ENCODE measurements around the gene CYP2S1.
A peak's percentile ranks its signal among the peaks of the same experiment; 100 is the strongest.

CYP2S1 gene

DNA sequence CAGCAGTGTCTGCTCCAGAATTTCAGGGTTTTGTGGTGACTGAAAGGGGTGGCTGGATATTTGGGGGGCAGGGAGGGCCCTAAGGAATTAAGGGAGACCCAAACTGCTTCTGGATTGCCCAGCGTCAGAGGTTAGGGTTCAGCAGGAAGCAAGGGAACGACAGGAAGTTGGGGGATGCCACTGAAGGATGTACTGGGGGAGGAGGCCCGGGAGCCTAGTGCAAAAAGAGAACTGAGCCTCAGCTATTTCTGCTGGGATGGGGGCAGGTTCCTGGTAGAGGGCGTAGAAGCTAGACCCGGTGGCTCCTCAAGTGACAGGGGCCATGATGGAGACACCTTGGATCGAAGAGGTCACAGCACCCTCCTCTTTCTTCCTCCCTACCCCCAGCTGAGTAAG is 1.1 kb downstream of the CYP2S1 start:
- DNase-seq (ENCODE audit: low read depth in 2 of 2) = no peak

DNA sequence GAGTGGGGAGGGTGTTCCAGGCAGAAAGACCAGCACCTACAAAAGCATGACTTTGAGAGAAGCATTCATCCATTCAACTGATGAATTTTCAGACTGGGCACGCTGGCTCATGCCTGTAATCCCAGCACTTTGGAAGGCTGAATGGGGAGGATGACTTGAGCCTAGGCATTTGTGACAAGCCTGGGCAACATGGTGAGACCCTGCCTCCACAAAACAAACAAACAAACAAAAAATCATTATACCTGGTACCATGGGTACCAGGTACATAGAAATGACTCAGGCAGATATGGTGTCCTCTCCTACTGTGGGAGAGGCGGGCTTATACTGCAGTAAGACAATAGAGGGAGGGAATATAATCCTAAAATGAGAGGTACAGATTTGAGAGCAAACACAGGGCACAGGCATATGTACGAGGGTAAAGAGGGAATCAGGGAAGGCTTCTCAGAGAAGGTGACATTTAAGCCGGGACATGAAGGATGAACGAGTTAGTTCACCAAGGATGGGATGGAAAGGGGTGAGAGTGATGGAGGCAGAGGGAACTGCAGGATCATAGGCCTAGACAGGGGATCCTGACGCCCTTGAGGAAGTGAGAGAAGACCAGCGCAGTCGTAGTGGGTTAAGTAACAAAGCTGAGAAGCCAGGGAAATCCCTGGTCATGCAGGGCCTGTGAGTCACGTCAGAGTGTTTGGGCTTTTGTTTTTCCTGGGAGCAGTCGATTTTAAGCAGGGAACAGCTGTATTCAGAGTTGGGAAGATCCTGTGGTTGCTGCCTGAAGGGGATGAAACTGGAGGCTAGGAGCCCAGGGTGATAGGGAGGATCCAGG is 2.9 kb downstream of the CYP2S1 start:
- no peak for DNase-seq (ENCODE audit: low read depth in 2 of 2)

DNA sequence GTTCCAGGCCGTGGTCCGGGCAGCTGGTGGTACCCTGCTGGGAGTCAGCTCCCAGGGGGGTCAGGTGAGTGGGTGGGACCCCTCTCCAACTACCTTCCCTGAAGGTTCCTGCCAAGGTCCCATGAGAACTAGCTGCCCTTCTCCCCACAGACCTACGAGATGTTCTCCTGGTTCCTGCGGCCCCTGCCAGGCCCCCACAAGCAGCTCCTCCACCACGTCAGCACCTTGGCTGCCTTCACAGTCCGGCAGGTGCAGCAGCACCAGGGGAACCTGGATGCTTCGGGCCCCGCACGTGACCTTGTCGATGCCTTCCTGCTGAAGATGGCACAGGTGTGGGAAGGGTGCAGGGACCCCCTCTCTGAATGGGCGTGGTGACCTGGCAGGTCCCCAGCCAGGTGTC is 5.5 kb downstream of the CYP2S1 start:
- no peak for DNase-seq (ENCODE audit: low read depth in 2 of 2)

DNA sequence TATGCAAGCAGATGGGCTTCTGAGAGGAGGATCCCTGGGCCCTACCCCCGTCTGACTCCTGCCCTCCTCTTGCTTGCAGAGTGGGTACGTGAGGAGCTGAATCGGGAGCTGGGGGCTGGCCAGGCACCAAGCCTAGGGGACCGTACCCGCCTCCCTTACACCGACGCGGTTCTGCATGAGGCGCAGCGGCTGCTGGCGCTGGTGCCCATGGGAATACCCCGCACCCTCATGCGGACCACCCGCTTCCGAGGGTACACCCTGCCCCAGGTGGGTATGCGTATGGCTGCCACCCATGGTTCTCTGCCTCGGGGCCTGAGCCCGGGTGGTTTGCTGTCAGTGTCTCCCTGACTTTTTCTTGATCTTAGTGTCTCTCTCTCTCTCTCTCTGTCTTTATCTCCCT is 10.4 kb downstream of the CYP2S1 start:
- DNase-seq (ENCODE audit: low read depth in 2 of 2) = no peak

DNA sequence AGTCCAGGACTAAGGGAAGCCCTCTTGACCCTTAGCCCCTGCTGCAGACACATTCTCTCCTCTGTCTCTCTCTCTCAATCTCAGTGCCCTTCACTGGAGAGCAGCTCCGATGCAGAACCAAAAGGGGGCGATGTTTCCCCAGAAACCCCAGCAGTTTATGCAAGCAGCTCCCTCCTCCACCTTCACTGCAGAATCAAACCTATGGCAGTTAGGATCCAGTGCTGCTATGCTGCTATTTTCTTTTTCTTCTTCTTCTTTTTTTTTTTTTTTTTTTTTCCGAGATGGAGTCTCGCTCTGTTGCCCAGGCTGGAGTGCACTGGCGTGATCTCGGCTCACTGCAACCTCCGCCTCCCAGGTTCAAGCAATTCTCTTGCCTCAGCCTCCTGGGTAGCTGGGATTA is 11.3 kb downstream of the CYP2S1 start:
- peak; percentile 71 to 73 for DNase-seq (ENCODE audit: low read depth in 2 of 2)

DNA sequence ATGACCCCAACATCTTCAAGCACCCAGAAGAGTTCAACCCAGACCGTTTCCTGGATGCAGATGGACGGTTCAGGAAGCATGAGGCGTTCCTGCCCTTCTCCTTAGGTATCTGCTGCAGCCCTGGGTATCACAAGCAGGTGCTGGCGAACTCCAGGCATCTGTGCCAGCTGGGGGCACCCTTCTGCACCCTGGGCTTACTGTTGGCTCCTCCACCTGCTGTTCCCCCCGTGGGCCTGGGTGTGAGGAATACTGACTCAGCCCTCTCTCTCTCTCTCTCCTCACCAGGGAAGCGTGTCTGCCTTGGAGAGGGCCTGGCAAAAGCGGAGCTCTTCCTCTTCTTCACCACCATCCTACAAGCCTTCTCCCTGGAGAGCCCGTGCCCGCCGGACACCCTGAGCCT is 13.0 kb downstream of the CYP2S1 start:
- DNase-seq (ENCODE audit: low read depth in 2 of 2) = no peak

DNA sequence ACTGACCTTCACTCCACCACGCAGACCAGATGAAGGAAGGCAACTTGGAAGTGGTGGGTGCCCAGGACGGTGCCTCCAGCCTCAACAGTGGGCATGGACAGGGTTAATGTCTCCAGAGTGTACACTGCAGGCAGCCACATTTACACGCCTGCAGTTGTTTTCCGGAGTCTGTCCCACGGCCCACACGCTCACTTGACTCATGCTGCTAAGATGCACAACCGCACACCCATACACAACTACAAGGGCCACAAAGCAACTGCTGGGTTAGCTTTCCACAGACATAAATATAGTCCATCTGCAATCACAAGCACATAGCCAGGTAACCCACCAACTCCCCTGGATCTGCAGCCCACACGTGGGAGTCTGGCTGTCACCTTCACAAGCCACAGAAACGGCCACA is 13.4 kb downstream of the CYP2S1 start:
- no peak for DNase-seq (ENCODE audit: low read depth in 2 of 2)

DNA sequence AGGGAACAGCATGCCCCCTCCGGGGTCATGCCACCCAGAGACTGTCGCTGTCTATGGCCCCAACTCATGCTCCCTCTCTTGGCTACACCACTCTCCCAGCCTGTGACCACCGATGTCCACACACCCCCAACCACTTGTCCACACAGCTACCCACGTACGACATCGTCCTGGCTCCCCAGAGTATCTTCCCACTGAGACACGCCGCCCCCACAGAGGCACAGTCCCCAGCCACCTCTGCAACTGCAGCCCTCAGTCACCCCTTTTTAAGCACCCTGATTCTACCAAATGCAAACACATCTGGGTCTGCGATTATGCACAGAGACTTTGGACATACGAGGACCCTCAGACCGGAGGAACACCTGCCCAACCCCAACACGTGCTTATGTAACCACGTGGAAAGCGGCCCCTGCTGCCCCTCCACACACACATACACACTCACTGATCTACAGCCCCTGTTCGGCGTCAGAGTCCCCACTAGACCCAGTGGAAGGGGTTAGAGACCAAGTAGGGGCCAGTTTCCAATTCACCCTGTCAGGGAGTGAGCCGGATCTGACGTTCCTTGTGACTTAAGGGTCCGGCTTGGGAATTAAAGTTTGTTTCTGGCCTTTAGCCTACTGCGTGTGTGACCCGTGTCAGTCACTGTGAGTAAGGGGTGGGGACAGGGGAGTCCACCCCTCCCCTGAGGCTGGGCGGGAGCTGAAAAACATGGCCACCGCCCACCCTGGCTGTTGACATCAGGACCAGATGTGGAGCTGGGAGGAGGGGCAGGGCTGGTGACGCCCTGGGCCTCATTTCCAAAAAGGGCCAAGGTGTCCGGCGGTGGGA is 14.1 kb downstream of the CYP2S1 start:
- DNase-seq (ENCODE audit: low read depth in 2 of 2) = no peak

DNA sequence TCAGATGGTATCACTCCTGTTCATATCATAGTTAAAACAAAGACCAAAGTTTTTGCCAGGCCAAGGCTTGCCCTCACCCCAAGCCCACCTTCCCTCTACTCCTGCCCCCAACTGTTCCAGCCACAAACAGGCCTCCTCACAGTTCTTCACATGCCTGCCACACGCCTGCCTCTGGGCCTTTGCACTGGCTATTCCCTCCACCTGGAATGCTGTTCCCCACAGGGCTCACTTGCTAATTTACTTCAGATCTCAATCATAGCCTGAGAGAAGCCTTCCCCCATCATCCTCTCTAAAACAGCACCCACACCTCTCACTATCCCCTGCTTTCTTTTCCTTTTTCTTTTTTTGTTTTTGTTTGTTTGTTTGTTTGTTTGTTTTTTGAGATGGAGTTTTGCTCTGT is 21.1 kb downstream of the CYP2S1 start:
- no peak for DNase-seq (ENCODE audit: low read depth in 2 of 2)

DNA sequence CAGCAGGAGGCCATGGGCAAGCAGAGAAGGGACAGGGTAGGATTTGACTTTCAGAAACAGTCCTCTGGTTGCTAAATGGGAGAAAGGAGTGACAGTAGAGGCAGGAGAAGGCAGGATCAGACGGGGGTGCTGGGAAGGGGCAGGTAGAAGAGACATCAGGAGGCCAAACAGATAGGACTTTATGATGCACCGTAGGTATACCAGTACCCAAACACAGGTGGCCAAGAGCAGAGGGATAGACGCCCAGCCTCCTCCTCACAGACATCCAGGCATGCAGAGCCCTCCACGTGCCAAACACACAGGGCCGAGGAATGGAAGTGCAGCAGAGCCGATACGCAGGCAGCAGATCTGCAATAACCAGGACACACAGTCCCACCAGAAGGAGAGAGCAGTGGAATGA is 24.7 kb downstream of the CYP2S1 start:
- no peak for DNase-seq (ENCODE audit: low read depth in 2 of 2)

DNA sequence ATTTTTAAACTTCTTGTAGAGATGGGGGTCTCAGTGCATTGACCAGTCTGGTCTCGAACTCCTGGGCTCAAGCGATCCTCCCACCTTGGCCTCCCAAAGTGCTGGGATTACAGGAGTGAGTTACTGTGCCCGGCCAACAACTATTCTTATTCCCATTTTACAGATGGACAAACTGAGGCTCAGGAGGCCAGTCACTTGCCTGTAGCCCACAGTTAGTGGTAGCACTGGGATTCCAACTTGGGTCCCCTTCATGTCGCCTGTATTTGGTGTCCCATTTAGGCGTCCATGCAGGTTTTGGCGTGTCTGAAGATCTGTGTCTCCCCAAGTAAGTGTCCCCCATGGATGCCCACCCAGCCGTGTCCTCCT is 25.2 kb downstream of the CYP2S1 start:
- no peak for DNase-seq (ENCODE audit: low read depth in 2 of 2)

DNA sequence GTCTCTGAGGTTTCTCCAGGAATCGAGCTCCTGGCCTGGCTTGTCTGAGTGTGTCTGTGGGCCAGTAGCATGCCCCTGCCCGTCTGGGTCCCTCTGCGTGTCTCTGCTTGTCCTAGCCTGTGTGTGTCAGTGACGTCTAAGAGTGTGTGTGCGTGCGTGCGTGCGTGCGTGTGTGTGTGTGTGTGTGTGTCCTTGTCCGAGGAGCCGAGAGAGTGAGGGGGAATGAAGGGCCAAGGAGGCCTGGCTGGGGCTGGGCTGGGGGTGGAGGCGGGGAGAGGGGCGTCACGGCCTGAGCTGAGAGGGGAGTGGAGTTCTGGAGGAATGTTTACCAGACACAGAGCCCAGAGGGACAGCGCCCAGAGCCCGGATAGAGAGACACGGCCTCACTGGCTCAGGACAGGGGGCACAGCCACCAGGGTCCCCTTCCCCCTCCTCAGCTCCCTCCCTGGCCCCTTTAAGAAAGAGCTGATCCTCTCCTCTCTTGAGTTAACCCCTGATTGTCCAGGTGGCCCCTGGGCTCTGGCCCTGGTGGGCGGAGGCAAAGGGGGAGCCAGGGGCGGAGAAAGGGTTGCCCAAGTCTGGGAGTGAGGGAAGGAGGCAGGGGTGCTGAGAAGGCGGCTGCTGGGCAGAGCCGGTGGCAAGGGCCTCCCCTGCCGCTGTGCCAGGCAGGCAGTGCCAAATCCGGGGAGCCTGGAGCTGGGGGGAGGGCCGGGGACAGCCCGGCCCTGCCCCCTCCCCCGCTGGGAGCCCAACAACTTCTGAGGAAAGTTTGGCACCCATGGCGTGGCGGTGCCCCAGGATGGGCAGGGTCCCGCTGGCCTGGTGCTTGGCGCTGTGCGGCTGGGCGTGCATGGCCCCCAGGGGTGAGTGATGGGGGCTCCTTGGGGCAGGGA is 25.8 kb downstream of the CYP2S1 start, which contains the start of gene AXL:
AXL (plus strand) TSS at position 609 of the 893 bp plus-strand sequence; CDS start at position 779, 170 bp downstream.
- DNase-seq (ENCODE audit: low read depth in 2 of 2) = no peak

DNA sequence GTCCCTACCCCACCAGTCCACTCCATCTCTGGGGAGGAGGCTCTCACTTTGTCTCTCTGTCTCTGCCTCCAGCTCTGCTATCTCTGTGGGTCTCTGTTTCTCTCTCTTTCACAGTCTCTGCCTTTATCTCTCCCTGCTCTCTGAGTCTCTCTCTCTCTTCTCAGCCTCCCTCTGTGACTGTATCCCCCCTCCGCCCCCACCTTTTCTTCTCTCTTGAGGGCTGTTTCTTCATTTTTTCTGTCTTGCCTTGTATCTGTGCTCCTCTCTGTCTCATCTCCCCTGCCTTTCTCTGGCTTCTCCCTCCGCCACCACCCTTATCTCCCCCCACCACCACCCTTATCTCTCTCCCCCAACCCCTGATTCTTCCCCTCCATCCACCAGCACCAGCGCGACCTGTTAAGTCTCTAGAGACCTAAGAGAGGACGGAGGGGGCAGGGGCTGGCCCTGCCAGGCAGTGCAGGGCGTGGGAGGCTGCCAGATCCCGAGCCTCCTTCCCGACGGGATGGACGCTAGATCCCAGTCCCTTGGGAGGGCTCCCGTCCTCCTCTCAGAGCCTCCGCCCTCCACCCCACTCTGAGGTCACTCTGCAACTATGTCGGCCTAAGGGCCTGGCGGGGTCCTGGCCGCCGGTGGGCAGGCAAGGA is 27.0 kb downstream of the CYP2S1 start:
- no peak for DNase-seq (ENCODE audit: low read depth in 2 of 2)

DNA sequence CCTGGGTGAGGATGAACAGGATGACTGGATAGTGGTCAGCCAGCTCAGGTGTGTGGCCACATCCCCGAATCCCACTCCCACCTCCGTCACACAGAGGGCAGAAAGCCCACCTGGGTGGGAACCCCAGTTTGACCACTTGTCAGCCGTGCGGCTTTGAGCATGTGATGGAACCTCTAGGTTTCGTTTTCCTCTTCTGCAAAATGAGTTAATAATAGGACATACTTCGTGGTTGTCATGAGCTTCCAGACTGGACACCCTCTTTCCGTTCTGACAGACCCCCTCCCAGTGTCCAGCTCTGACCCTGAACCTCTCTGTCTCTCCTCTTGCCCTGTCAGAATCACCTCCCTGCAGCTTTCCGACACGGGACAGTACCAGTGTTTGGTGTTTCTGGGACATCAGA is 27.8 kb downstream of the CYP2S1 start:
- DNase-seq (ENCODE audit: low read depth in 2 of 2) = no peak

DNA sequence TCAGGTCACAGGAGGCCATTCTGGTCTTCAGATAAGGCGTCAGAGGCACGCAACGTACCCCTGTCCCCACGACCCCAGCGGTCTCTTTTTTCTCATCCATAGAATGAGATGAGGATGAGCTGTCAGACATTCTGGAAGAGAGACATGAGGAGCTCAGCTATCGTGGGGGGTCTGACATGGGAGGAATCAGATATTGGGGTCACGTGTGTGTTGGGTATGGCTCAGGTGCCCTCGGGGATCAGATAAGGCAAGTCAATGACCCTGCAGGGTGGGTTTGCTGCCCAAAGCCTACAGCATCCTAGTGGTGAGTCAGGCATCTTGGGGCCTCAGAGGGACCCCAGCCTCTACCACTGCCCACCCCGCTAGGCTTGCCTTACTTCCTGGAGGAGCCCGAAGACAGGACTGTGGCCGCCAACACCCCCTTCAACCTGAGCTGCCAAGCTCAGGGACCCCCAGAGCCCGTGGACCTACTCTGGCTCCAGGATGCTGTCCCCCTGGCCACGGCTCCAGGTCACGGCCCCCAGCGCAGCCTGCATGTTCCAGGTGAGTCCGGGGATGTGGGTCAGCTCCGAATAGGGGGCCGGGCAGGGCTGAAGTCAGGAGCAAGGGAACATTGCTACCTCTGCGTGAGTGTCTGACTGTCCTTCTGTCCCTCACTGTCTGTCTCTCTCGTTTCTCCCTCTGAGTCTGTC is 28.6 kb downstream of the CYP2S1 start:
- no peak for DNase-seq (ENCODE audit: low read depth in 2 of 2)

DNA sequence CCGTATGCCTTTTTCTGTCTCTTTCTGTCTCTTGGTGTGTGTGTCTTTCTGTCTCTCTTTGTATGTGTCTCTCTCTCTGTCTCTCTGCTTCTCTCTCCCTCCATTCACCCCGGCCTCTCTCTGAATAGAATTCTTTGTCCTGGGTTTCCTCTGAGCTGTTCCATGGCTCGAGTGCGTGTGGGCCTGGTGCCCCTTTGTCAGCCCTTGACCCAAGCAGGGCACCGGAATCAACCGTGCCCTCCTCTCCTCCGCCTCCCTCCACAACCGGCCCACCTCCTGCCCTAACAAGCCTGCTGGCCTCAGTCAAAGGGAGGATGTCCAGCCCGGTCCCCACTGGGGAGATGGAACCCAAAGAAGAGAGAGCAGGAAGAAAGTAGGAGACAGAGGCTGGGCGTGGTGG is 29.2 kb downstream of the CYP2S1 start:
- no peak for DNase-seq (ENCODE audit: low read depth in 2 of 2)

DNA sequence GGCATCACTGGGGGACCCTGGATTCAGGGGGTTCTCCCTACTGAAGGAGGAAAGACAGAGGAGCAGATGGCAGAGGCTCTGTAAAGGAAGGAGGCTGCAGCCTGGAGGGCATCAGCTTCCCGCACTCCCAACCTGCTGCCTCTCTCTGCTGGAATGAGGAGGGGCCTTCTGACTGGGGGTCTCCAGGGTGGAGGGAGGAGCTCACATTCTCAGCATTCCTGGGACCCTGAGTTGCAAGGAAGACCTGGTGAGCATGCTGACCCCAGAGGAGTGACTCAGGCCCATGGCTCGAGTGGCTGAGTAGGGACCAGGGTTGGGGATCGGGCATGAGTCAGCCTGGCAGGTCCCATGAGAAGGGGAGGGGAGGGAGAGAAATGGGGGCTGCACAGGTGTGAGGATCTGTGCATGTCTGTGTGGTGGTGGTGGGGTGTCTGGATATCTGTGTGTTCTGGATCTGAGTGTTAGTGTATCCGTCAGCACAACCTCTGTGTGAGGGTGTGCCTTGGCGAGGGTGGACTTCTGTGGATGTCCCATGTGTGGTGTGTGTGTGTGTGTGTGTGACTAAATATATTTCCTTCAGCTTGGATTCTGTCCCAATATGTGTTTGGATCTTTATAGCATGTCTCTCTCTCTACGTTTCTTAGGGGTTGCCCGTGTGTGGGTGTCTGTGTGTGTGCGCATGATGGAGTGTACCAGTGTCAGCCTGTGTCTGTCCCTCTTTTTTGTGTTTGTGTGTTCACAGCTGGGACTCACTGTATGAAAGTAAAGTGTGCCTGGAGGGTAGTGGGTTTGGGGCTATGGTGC is 30.6 kb downstream of the CYP2S1 start:
- no peak for DNase-seq (ENCODE audit: low read depth in 2 of 2)

DNA sequence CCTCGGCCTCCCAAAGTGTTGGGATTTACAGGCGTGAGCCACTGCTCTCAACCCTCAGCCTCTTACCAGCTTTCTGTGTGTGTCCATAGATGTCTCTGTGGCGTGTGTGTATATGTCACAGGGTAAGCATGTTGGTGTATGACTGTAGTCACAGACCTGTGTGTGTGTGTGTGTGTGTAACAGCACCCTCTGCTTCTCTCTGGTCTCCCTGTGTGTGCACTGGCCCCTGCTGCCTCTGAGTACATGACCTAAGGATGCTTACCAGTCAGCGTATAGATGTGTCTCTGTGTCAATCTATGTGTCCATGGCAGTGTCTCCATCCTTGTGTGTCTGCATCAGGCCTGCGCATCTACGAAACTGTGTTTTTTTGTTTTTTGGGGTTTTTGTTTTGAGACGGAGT is 31.6 kb downstream of the CYP2S1 start:
- no peak for DNase-seq (ENCODE audit: low read depth in 2 of 2)

DNA sequence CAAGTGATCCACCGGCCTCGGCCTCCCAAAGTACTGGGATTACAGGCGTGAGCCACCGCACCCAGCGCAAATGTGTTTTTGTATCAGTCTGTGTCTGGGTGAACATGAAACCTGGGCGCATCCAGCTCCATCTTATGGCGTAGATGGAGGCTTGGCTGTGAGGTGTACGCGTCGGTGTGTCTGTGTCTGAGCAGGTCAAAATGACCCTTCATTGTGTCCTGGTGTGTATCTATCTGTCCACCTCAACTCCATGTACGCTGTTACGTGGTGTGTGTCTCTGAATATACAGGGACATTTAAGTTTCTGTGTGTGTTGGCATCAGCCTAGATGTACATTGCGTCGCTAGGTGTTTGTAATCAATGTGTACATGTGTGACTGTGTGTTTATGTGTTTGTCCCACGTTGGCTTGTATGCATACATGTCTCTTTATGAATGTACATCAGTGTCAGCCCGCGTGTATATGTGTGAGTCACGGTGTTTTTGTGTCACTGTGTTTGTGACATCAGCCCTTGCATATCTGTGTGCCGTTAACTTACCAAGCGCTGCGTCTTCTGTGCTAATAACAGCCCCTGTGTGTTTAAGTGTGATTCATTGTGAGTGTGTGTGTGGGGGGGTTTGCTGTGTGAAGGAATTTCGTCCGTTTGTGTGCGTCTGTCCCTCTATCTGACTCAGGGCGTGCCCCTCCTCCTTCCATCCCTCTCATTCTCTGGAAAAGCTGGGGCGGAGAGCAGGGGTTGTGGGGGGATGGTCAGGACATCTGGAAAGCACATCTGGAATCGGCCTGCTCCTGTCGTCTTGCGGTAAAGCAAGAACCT is 32.4 kb downstream of the CYP2S1 start:
- DNase-seq (ENCODE audit: low read depth in 2 of 2) = peak; percentile 16 to 30

Measured in stimulated activated CD4-positive, alpha-beta T cell treated with anti-CD3 and anti-CD28 coated beads, Interleukin-4, amount 100 ng/mL, for 48 hours (primary cell).